ENCODE measurements around the gene GALNT17.

The GALNT17 gene

GRCh38 chr7:71404726-71405345 lies 272.9 kb downstream of the GALNT17 start:
- FAIRE-seq = no peak

- no peak for FAIRE-seq
Observed at GRCh38 chr7:71408271-71408670, 276.3 kb downstream of the GALNT17 start.

GRCh38 chr7:71409550-71410157 lies 277.7 kb downstream of the GALNT17 start:
- no peak for FAIRE-seq

DNA sequence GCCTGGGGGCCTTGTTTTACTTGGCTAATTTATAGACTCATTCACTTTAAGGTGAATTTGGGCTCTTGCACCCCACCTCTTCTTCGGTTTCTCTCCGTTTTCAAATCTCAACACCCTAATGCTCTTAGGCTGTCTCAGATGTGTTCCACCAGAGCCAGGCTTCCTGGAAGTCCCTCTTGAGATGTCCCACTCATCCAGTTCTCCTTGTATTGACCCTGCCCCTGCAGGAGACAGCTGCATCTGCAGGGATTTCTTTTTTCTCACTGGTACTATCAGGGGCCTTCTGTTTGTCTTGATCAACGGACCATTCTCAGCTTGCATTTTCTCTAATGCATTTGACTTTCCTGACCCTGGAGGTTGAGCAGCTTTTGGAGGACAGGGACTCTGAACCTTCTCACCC lies 279.5 kb downstream of the GALNT17 start:
- FAIRE-seq = no peak

- FAIRE-seq = no peak
Observed at GRCh38 chr7:71414490-71414889, 282.5 kb downstream of the GALNT17 start.

DNA sequence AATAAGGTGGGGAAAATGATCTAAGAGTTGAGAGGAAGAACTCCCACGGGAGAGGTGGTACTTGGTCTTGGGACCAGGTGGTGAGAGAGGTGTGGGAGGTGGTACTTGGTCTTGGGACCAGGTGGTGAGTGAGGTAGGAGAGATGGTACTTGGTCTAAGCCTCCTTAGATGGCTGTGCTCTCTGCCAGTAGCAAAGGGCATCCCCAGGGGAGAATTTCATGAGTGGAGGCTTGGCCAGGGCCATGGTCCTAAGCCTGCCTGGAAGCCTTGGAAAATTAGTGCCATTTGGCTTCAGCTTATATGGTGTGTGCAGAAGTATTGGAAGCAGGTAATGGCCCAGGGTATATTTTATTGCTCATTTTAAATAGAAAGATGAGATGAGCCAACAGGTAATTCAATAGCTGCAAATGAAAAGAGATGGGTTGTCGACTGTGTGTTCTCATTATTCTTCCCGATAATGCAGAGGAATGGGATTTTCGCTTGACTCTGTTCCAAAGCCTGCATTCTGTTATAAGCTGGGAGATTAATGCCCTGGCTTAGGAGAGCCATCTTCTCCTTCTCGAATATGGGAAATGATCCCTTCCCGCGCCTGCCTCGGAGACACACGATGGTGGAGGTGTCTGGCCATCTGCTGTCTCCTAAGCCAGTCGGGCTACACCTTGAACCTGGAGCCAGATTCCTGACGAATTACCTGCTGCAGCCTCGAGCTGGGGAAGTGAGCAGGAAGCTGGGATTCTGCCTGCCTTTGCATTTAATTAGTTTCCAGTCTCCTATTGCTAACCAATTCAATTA lies 287.8 kb downstream of the GALNT17 start:
- FAIRE-seq = no peak

DNA sequence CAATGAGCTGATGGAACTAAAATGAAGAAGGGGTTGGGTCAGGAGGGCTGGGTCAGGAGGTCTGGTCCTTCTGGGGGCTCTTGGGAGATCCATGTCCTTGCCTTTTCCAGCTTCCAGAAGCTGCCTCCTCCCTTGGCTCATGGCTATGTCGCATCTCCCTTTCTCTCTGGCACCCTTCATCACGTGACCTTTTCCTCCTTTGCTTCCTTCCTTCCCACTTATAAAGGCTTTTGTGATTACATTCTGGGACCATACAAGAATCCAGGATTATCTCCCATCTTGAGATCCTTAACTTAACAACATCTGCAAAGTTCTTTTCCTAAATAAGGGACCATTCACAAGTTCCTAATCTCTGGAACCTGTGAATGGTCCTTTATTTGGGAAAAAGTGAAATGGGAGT lies 290.2 kb downstream of the GALNT17 start:
- no peak for FAIRE-seq

- peak; percentile 8 for FAIRE-seq
Observed at GRCh38 chr7:71424166-71425035, 292.5 kb downstream of the GALNT17 start.

DNA sequence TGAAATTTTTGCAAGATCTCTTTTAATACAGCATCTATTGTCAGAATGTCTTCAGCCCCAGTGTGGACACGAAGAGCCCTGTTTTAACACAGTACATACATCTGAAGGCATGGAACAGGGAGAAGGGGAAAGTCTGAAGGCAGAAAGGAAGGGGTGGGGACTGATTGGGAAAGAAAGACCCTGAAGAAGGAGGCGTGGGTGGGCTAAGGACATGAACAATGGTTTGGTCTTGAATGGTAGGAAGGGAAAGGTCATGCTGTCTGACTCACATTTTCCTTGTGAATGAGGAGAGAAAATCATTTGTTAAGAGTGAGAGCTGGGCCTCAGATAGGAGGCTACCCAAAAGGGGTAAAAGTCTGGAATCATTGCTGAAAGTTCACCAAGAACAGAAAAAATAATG lies 297.1 kb downstream of the GALNT17 start:
- no peak for FAIRE-seq

DNA sequence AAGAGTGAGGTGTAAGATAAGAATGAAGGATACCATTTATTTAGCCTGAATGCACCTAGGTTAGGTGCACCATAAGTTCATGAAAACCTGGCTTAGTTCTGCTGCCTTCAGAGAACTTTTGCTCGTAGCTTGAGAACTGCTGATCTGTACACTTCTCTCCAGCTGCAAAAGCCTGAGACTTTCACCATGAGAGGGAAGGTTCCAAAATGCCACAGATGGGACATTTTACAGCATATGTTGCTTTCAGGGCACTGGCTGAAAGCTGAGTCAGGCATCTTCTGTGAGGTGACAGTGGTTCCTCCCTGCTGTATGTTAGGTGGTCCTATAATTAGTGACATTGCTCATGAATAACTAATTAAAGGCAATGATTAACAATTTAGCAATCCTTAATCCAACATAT lies 298.3 kb downstream of the GALNT17 start:
- no peak for FAIRE-seq

DNA sequence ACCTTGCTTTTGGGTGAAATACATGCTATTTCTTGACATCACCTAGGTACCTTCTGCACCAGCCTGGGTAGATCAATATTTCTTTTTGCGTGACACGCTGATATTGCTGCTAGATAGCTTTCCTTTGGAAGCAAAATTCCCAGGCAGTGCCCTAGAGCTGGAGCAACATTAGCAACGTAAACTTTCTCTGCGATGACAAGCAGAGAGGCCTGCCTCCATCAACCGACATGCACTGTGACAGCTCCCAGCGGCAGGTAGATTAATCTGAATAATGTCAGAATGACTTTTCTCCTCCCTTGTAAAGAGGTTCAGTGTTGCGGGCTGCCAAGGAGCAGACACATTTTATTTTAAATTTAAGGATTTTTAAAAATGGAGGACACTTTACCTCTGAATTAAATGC lies 307.4 kb downstream of the GALNT17 start:
- FAIRE-seq = no peak

DNA sequence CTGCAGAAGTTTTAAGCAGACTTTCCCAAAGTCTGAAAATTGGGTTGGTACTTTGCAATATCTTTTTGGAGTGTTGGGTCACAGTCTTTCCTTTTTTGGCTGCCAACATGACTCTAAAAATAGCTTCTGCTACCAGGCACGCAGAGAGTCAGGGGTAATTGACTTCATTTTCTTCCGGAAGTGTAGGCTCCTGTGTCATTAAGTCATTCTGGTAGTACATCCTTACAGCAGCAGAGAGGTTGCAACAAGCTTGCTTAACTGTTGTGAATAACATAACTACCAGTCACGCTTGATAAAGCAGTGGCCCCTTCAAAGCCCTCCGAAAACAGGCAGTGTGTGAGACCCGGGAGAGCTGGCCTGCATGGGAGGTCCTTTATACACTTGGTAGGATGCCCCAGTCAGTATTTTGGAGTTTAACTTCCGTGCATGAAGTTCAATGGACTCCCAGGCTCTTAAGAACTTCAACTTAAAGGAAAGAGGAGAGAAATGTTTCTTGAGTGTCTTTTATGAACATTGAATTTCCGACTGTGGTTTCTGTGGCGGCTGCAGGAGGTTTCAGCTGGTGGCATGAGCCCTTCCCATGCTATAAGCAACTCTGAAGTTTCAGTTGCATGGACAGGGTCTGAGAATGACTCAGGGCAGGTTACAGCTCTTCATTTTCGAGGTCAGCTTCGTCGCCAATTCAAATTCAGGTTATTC lies 310.7 kb downstream of the GALNT17 start:
- no peak for FAIRE-seq

GRCh38 chr7:71443191-71443530 lies 311.2 kb downstream of the GALNT17 start:
- no peak for FAIRE-seq

DNA sequence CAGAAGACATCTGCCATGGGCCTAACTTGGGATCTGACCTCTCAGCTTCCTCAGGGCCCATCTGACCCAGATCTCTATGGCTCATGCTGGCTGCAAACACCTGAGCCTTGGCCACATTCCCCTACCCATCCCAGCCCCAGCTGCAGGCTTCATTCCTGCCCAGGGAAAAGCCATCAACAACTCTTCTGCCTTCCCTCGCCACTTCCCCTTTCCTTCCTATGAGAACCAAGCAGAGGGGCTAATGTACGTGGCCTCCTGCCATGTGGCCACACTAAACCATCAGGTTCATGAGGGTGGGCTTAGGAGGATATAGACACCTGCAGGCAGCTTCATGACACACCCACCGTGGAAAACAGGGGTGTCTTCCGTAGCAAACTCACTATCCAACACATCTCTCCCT lies 312.2 kb downstream of the GALNT17 start:
- no peak for FAIRE-seq

- no peak for FAIRE-seq
Observed at GRCh38 chr7:71453630-71454029, 321.7 kb downstream of the GALNT17 start.

DNA sequence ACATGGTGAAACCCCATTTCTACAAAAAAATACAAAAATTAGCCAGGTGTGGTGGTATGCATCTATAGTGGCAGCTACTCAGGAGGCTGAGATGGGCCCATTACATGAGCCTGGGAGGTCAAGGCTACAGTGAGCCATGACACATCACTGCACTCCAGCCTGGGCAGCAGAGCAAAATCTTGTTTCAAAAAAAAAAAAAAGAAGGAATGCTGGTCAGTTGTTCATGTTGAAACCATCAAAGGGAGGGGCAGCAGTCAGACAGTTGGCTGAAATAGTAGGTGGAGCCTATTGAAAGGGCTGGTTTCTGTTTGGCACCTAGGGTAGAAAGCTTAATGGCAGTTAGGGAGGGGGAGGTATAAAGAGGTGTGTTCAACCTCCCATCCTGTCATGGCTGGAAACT lies 323.0 kb downstream of the GALNT17 start:
- no peak for FAIRE-seq

GRCh38 chr7:71457021-71457420 lies 325.1 kb downstream of the GALNT17 start:
- no peak for FAIRE-seq

DNA sequence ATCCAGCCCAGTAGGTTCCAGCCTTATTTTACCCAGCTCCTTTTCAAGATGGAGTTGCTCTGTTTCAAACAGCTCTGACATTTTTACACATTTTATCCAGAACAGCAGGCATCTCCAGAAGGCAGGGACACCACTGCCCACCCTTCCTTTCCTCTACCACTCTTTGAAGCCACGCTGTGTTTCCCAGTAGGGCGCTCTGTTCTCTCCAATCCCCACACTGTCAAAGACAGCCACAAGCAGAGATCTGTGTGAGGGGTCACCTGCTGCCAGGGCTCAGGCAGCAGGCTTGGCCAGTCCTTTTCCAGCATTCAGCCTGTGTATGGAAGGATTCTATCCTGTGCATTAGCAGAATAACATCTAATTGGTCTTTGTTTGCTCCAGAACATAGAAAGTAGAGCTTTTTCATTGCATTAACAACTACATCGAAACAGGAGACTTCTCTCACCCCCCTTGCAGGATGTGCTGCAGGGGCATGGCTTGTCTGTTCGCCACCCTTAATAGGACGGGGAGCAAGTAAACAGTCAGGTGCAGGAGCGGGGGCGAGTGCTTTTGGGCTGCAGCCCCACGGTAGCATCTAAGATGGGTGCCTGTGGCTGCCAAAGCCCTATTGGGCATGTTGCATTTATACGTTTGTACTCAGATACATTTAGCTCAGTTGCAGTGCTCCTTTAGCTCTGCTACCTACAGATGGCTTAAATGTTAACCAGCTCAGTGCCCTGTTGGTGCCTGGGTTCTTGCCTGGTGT lies 326.1 kb downstream of the GALNT17 start:
- FAIRE-seq = no peak

- no peak for FAIRE-seq
Observed at GRCh38 chr7:71459132-71459531, 327.2 kb downstream of the GALNT17 start.

DNA sequence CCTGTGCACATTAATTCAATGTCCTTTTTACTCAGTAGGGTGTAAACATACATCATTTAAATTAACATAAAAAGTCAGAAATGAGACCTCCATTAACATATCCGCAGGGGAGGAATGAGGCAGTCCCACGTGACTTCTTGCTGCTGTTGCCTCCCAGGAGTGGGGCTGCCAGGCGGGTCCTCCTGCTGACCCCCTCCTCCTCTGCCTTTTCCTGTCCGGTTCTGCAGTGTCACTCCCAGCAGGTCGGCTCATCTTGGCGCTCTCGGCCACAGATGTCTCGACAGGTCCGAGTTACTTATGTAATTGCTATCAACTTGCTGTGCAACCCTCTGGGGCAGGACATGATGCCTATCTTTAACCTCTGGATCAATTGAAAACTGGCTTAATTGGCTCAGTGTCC lies 329.6 kb downstream of the GALNT17 start:
- FAIRE-seq = no peak

GRCh38 chr7:71465741-71466189 lies 333.8 kb downstream of the GALNT17 start:
- FAIRE-seq = no peak

Data from endometrium (tissue), 2 donors.